Activated CD8-positive, alpha-beta T cell treated with anti-CD3 and anti-CD28 coated beads, Interleukin-2, amount 10 ng/mL, durations not matched to agents 7 days and 5 days (primary cell): ENCODE measurements around the gene CYB5R3. TPM values are rescaled to one million over a fixed set of nuclear protein-coding genes. Genes with fewer than 3 reads are reported as not detected.

ENCODE experiments used
- ATAC-seq: fragments of 150-1000 bp; cut with Tn5 transposase; one replicate; pipeline ENCODE4 v1.10.0; 2021; ENCODE audit warnings: moderate library complexity
- CTCF ChIA-PET: fragments of 350-600 bp; sonication (Branson Sonifier 250); formaldehyde crosslinking; loops from one replicate; lab custom pipeline; 2021; ENCODE audit warnings: antibody characterized with exemption; lab: Charles Lee
- POLR2A ChIA-PET: fragments of 350-600 bp; sonication (Branson Sonifier 250); formaldehyde crosslinking; loops from one replicate; lab custom pipeline; 2021; ENCODE audit warnings: antibody characterized with exemption; lab: Charles Lee
- DNase-seq: peaks from one replicate; pipeline ENCODE4 v3.0.0-alpha.2; 2020
- H3K27ac Mint-ChIP-seq: one replicate; pipeline ENCODE4 v1.8.0; 2021; ENCODE audit warnings: mild to moderate bottlenecking, mixed read lengths
- H3K27me3 Mint-ChIP-seq: one replicate; pipeline ENCODE4 v1.8.0; 2021; ENCODE audit warnings: low read depth, mixed read lengths
- H3K36me3 Mint-ChIP-seq: one replicate; pipeline ENCODE4 v1.8.0; 2021; ENCODE audit warnings: low read depth, mixed read lengths
- H3K4me1 Mint-ChIP-seq: one replicate; pipeline ENCODE4 v1.8.0; 2021; ENCODE audit warnings: low read depth, mixed read lengths
- H3K4me3 Mint-ChIP-seq: one replicate; pipeline ENCODE4 v1.8.0; 2021; ENCODE audit warnings: mild to moderate bottlenecking, mixed read lengths
- H3K9me3 Mint-ChIP-seq: one replicate; pipeline ENCODE4 v1.8.0; 2022; ENCODE audit warnings: mixed read lengths; ENCODE audit not compliant: insufficient read depth
- total RNA-seq, 2 experiments: library from RNA; stranded (reverse); gene quantifications; one replicate each; pipeline ENCODE4 v1.2.3, GENCODE V29; 2021

Gene CYB5R3
- total RNA-seq, 2 experiments from 2014 or later: 87.7 to 91.4 TPM

DNA sequence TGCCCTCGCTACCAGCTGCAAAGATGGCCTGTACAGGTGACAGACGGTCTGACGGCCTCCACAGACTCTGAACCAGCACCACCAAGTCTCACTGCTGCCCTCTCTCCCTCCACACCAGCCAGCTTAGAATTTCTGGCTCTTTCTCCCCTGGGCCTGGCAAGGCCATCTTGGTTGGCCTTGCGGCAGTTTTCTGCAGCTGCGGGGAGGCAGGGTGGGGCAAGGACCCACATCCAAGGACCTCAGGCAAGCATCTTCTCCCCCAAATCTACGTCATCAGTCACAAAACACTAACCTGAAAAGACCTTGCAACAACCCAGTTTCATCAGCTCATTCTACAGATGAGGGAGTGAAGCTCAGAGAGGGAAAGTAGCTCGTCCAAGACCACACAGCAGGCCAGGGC, 22.8 kb downstream of the CYB5R3 start:
- H3K27me3 Mint-ChIP-seq: no peaks in the 10 kb centered on the region
- H3K9me3 Mint-ChIP-seq: no peaks in the 10 kb centered on the region
- ChIA-PET CTCF (no interaction called here), POLR2A (interaction anchor here (1.3 to 6.0 kb wide), 2 partner anchors 11 to 20 kb away, joined by 4 to 37 read pairs; partner anchors contain the start of gene POLDIP3)
- no peak for ATAC-seq
- DNase-seq: no peak
- no peak overlapping the region for H3K27ac Mint-ChIP-seq
- peaks cover 14% of the 10 kb centered on the region for H3K36me3 Mint-ChIP-seq
- no peaks in the 10 kb centered on the region for H3K4me1 Mint-ChIP-seq
- no peak overlapping the region for H3K4me3 Mint-ChIP-seq

- no peak overlapping the region for H3K4me3 Mint-ChIP-seq
- no peaks in the 10 kb centered on the region for H3K27me3 Mint-ChIP-seq
- ChIA-PET POLR2A (interaction anchor here (1.3 to 6.0 kb wide), 2 partner anchors 10 to 21 kb away, joined by 4 to 37 read pairs; partner anchors contain the start of gene POLDIP3), CTCF (no interaction called here)
- H3K27ac Mint-ChIP-seq: no peak overlapping the region
- no peaks in the 10 kb centered on the region for H3K4me1 Mint-ChIP-seq
- no peaks in the 10 kb centered on the region for H3K9me3 Mint-ChIP-seq
- peaks cover 14% of the 10 kb centered on the region for H3K36me3 Mint-ChIP-seq
- ATAC-seq (no peak), DNase-seq (no peak)
These were observed 23.8 kb downstream of the CYB5R3 start for GRCh38 chr22:42625416-42625815.

GRCh38 chr22:42624551-42625106, 24.6 kb downstream of the CYB5R3 start:
- no peak overlapping the region for H3K4me3 Mint-ChIP-seq
- H3K9me3 Mint-ChIP-seq: no peaks in the 10 kb centered on the region
- H3K27me3 Mint-ChIP-seq: no peaks in the 10 kb centered on the region
- no peaks in the 10 kb centered on the region for H3K4me1 Mint-ChIP-seq
- H3K27ac Mint-ChIP-seq: no peak overlapping the region
- DNase-seq: no peak
- POLR2A ChIA-PET: interaction anchor here (6.0 kb wide), 1 partner anchor 9 kb away, joined by 37 read pairs; the partner anchor contains the start of gene POLDIP3
- H3K36me3 Mint-ChIP-seq: peaks cover 12% of the 10 kb centered on the region
- no peak for ATAC-seq
- CTCF ChIA-PET: no interaction called here

DNA sequence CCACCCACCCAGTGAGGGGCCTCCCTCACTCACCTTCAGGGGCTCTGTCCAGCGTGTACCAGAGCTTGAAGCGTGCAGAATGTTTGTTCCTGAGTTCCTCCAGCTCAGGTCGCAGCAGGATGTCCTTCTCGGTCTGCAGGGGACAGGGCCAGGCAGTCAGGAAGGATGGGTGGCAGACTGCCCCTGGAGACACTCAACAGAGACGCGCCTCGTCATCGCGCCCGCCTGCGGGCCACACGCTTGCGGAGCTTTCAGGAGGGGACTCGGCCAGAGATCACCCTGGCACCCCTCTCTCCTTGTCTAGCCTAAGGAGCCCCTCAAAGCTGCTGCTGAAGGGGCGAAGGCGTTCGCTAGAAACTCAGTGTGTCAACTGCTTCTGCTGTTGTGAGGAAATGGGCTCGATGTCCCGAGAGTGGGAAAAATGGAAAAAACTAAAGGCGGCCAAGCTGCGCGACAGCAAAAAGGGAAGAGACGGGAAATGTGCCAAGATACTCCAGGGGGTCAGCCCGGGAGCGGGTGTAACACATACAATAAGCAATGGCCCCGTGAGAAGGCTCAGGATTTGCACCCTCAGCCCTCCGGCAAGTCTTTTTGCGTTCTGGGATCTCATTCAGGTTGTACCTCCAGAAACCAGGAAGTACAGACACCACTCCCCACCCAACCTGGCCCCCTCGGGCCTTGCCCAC, 25.3 kb downstream of the CYB5R3 start:
- H3K27me3 Mint-ChIP-seq: no peaks in the 10 kb centered on the region
- ATAC-seq (no peak), DNase-seq (no peak)
- ChIA-PET POLR2A (interaction anchor here (6.0 kb wide), 1 partner anchor 9 kb away, joined by 37 read pairs; the partner anchor contains the start of gene POLDIP3), CTCF (no interaction called here)
- no peak overlapping the region for H3K4me3 Mint-ChIP-seq
- peaks cover 15% of the 10 kb centered on the region for H3K36me3 Mint-ChIP-seq
- no peaks in the 10 kb centered on the region for H3K9me3 Mint-ChIP-seq
- H3K4me1 Mint-ChIP-seq: no peaks in the 10 kb centered on the region
- H3K27ac Mint-ChIP-seq: no peak overlapping the region

GRCh38 chr22:42623301-42623751, 25.9 kb downstream of the CYB5R3 start:
- Mint-ChIP-seq H3K36me3 (peaks cover 16% of the 10 kb centered on the region), H3K27ac (no peak overlapping the region), H3K9me3 (no peaks in the 10 kb centered on the region), H3K4me1 (no peaks in the 10 kb centered on the region), H3K4me3 (no peak overlapping the region), H3K27me3 (no peaks in the 10 kb centered on the region)
- ChIA-PET POLR2A (interaction anchor here (1.4 to 6.0 kb wide), 2 partner anchors 8 to 26 kb away, joined by 6 to 37 read pairs; partner anchors contain the start of genes CYB5R3 and POLDIP3), CTCF (no interaction called here)
- ATAC-seq: no peak
- no peak for DNase-seq

DNA sequence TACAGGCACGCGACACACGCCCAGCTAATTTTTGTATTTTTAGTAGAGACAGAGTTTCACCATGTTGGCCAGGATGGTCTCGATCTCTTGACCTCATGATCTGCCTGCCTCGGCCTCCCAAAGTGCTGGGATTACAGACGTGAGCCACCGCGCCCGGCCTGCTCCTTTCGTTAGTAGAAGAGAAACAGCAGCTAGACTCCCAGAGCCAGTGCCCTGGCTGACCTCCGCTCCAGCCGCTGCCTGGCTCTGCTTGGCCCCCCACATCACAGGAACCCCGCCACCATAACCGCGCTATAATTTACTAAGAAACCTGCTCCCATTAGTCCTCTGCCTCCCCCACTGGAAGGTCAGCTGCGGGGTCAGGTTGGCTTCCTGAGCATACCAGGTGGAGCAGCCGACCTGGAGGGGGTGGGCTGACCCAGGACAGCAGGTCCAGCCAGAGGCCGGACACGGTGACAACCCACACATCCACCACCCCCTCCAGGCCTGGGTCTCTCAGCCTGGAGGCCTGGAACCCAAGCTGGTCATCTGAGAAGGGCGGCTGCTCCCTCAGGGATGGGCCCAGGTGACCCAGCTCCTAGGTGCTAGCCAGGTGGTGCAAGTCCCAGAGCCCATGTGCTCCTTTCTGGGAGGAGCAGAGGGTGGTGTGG, 27.0 kb downstream of the CYB5R3 start:
- no peaks in the 10 kb centered on the region for H3K27me3 Mint-ChIP-seq
- peaks cover 14% of the 10 kb centered on the region for H3K36me3 Mint-ChIP-seq
- no peaks in the 10 kb centered on the region for H3K9me3 Mint-ChIP-seq
- peaks cover 5% of the 10 kb centered on the region for H3K4me1 Mint-ChIP-seq
- no peak overlapping the region for H3K27ac Mint-ChIP-seq
- DNase-seq: no peak
- CTCF ChIA-PET: interaction anchor here (1.1 to 2.5 kb wide), 4 partner anchors 10 to 337 kb away, joined by 3 to 11 read pairs (median 8); partner anchors contain the start of gene CYB5R3
- no peak for ATAC-seq
- H3K4me3 Mint-ChIP-seq: no peak overlapping the region
- POLR2A ChIA-PET: interaction anchor here (1.4 to 6.0 kb wide), 4 partner anchors 7 to 468 kb away, joined by 4 to 37 read pairs (median 5); partner anchors contain the start of genes CYB5R3 and POLDIP3

- Mint-ChIP-seq H3K4me1 (peaks cover 10% of the 10 kb centered on the region), H3K9me3 (no peaks in the 10 kb centered on the region), H3K36me3 (peaks cover 13% of the 10 kb centered on the region), H3K4me3 (no peak overlapping the region), H3K27ac (no peak overlapping the region), H3K27me3 (no peaks in the 10 kb centered on the region)
- DNase-seq (peak; percentile 63), ATAC-seq (peak; percentile 60)
- POLR2A ChIA-PET: interaction anchor here (1.8 kb wide), 2 partner anchors 12 to 469 kb away, joined by 4 read pairs; no protein-coding TSS in a partner anchor
- CTCF ChIA-PET: interaction anchor here (0.7 to 2.5 kb wide), 10 partner anchors 10 to 526 kb away, joined by 3 to 11 read pairs (median 3); partner anchors contain the start of genes ATP5MGL and CYB5R3
These were observed 27.6 kb downstream of the CYB5R3 start for GRCh38 chr22:42621505-42622002.

DNA sequence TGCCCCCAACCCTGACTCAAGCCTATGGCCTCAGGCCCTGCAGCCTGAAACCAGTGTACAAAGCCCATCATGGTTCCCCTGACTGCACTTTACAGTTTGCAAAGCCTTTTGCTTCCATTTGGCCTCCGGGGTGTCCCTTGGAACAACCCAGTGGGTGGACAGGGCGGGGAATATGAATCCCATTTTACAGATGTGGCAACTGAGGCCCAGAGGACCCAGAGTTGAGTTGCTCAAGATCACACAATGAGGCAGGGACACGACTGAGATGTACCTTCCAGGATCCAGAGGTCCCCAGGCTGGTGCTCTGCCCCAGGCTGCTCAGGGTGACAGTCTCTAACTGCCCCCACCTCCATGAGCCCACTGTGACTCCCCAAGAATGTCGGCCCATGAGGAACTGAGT, 29.1 kb downstream of the CYB5R3 start:
- CTCF ChIA-PET: interaction anchor here (2.1 to 2.5 kb wide), 2 partner anchors 8 to 30 kb away, joined by 7 to 8 read pairs; partner anchors contain the start of gene CYB5R3
- ATAC-seq (no peak), DNase-seq (no peak)
- POLR2A ChIA-PET: no interaction called here
- H3K27me3 Mint-ChIP-seq: no peaks in the 10 kb centered on the region
- no peaks in the 10 kb centered on the region for H3K9me3 Mint-ChIP-seq
- peaks cover 21% of the 10 kb centered on the region for H3K4me1 Mint-ChIP-seq
- H3K36me3 Mint-ChIP-seq: peaks cover 5% of the 10 kb centered on the region
- no peak overlapping the region for H3K4me3 Mint-ChIP-seq
- no peak overlapping the region for H3K27ac Mint-ChIP-seq

- ATAC-seq (no peak), DNase-seq (no peak)
- Mint-ChIP-seq H3K4me3 (no peak overlapping the region), H3K4me1 (peaks cover 22% of the 10 kb centered on the region), H3K36me3 (peaks cover 5% of the 10 kb centered on the region), H3K27ac (no peak overlapping the region), H3K27me3 (no peaks in the 10 kb centered on the region), H3K9me3 (no peaks in the 10 kb centered on the region)
- ChIA-PET CTCF (no interaction called here), POLR2A (no interaction called here)
These were observed 29.7 kb downstream of the CYB5R3 start for GRCh38 chr22:42619261-42620063.

DNA sequence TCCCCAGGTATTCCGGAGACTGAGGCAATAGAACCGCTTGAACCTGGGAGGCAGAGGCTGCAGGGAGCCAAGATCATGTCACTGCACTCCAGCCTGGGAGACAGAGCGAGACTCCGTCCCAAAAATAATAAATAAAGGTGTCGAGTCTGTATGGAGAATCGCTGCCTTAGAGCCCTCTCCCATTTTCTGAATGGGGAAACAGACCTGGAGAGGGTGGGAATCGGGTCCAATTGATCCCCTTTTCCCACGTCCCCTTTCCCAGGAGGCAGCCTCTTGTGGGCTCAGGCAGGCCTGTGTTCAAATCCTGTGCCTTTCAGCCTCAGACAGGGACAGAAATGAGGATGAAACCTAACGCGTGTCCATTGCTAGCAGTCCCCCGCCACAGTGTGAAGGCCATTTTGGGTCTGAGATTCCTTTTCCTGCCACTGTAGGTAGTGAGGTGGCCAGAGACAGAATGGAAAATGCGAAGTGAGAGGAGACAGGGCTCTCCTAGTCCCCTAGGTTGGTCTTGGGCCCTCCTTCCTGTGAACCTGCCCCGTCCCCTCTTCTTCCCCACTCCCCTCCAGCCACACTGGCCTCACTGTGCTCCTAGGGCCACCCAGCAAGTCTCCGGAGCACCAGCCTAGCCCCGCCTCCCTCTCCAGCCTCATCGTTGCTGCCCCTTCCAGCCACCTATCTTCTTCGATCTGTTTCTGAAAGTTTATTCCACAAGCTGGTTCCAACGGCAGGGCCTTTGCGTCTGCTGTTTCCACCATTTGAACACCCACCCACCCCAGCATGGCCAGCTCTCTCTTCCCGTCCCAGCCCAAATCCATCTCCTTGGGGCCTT, 31.8 kb downstream of the CYB5R3 start:
- Mint-ChIP-seq H3K4me3 (no peak overlapping the region), H3K9me3 (no peaks in the 10 kb centered on the region), H3K36me3 (peaks cover 16% of the 10 kb centered on the region), H3K4me1 (peaks cover 36% of the 10 kb centered on the region), H3K27ac (peak overlapping the region; percentile 75), H3K27me3 (no peaks in the 10 kb centered on the region)
- DNase-seq (no peak), ATAC-seq (no peak)
- ChIA-PET CTCF (no interaction called here), POLR2A (no interaction called here)
